Mesothelial cell of epicardium (in vitro differentiated cells): ENCODE data around the gene NAIF1. TPM values are rescaled to one million over a fixed set of nuclear protein-coding genes. Genes with fewer than 3 reads are reported as not detected.
A peak's percentile ranks its signal among the peaks of the same experiment; 100 is the strongest.

Experiments used
- DNase-seq, 2 experiments: peaks; one replicate each; pipeline ENCODE4 v3.0.0; 2021; ENCODE audit warnings: low spot score in 2 of 2; ENCODE audit not compliant: unreplicated experiment in 2 of 2
- H3K27ac Mint-ChIP-seq: 2 replicates; pipeline ENCODE4 v1.8.0; 2021; ENCODE audit warnings: mixed read lengths
- H3K27me3 Mint-ChIP-seq: 2 replicates; pipeline ENCODE4 v1.8.0; 2021; ENCODE audit warnings: low read depth, mixed read lengths
- H3K36me3 Mint-ChIP-seq: 2 replicates; pipeline ENCODE4 v1.8.0; 2021; ENCODE audit warnings: mixed read lengths
- H3K4me1 Mint-ChIP-seq: 2 replicates; pipeline ENCODE4 v1.8.0; 2021; ENCODE audit warnings: mixed read lengths
- H3K4me3 Mint-ChIP-seq: 2 replicates; pipeline ENCODE4 v1.8.0; 2021; ENCODE audit warnings: mild to moderate bottlenecking, moderate library complexity, mixed read lengths
- H3K9me3 Mint-ChIP-seq: 2 replicates; pipeline ENCODE4 v1.8.0; 2021; ENCODE audit warnings: mixed read lengths
- total RNA-seq: library from RNA; stranded (reverse); gene quantifications from 3 replicates; pipeline ENCODE4 v1.2.1, GENCODE V29; 2021
- TF ChIP-seq, protein P1 (sequence below): fragments of 200-600 bp; sonication (generic); IDR thresholded peaks from one replicate; pipeline ENCODE4 v1.5.0; 2021; ENCODE audit warnings: antibody characterized with exemption; ENCODE audit not compliant: unreplicated experiment

Gene NAIF1
- total RNA-seq, 1 donor from 2014 or later = 9.2 TPM

DNA sequence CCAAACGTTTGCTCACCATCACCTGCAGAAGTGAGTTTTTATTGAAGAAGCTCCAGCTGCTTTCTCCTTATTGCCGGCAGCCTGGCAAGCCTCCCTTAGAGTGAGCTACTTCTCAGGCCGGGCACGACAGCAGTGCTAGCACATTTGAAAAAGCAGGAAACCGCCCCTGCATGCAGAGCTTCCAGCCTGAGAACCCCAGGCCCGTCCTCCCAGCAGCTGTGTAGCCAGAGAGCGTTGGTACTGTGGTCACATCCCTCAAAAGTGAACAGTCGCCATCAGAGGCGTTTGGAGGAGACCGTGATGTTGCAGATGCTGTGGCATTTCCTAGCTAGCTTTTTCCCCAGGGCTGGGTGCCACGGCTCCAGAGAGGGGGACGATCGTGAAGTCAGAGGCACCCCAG is 24.5 kb upstream of the NAIF1 start:
- H3K27ac Mint-ChIP-seq = peak overlapping the region; percentile 100
- H3K9me3 Mint-ChIP-seq = no peaks in the 10 kb centered on the region
- DNase-seq = no peak
- TF ChIP-seq, protein P1, sequence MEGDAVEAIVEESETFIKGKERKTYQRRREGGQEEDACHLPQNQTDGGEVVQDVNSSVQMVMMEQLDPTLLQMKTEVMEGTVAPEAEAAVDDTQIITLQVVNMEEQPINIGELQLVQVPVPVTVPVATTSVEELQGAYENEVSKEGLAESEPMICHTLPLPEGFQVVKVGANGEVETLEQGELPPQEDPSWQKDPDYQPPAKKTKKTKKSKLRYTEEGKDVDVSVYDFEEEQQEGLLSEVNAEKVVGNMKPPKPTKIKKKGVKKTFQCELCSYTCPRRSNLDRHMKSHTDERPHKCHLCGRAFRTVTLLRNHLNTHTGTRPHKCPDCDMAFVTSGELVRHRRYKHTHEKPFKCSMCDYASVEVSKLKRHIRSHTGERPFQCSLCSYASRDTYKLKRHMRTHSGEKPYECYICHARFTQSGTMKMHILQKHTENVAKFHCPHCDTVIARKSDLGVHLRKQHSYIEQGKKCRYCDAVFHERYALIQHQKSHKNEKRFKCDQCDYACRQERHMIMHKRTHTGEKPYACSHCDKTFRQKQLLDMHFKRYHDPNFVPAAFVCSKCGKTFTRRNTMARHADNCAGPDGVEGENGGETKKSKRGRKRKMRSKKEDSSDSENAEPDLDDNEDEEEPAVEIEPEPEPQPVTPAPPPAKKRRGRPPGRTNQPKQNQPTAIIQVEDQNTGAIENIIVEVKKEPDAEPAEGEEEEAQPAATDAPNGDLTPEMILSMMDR = no peak
- no peak overlapping the region for H3K4me3 Mint-ChIP-seq
- peaks cover 6% of the 10 kb centered on the region for H3K36me3 Mint-ChIP-seq
- H3K4me1 Mint-ChIP-seq = peaks cover 46% of the 10 kb centered on the region
- H3K27me3 Mint-ChIP-seq = no peaks in the 10 kb centered on the region

DNA sequence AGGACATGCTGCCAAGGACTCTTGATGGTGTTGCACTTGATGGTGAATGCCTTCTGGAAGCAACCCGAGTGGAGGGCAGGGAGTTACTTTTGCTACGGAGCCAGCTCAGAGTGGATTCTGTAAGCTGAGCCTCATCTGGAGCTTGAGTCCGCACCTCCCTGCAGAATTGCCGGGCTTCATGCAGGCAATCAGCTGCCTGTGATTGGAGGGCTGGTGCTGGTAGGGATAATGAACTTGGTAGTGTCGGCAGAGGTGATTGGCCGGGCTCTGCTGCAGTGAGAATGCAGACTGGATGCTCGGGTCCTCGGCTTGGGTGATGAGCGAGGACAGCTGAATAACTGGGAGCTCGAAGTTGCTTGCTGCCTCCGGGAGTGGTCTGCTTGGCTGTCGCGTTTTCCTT is 24.0 kb upstream of the NAIF1 start:
- Mint-ChIP-seq H3K4me1 (peaks cover 44% of the 10 kb centered on the region), H3K27me3 (no peaks in the 10 kb centered on the region), H3K27ac (peak overlapping the region; percentile 62), H3K36me3 (peaks cover 6% of the 10 kb centered on the region), H3K4me3 (no peak overlapping the region), H3K9me3 (no peaks in the 10 kb centered on the region)
- TF ChIP-seq, protein P1 = no peak
- no peak for DNase-seq

DNA sequence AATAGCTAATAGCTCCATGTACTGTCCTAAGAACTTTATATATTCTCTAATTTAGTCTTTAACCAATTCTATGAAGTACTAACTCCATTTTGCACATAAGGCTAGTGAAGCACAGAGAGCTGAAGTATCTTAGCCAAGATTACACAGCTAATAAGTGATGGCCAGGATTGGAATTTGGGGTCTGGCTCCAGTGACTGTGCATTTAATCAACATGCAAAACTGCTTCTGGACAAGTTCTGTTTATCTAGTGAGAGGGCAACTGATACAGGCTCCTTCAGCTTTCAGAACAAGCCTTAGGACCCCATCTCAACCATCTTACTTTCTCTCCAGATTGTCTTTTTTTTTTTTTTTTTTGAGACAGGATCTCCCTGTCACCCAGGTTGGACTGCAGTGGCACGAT is 22.2 kb upstream of the NAIF1 start:
- TF ChIP-seq, protein P1 = no peak
- H3K27ac Mint-ChIP-seq = peak overlapping the region; percentile 31
- H3K36me3 Mint-ChIP-seq = peaks cover 6% of the 10 kb centered on the region
- no peaks in the 10 kb centered on the region for H3K9me3 Mint-ChIP-seq
- H3K4me3 Mint-ChIP-seq = no peak overlapping the region
- DNase-seq = no peak
- no peaks in the 10 kb centered on the region for H3K27me3 Mint-ChIP-seq
- H3K4me1 Mint-ChIP-seq = peaks cover 33% of the 10 kb centered on the region

DNA sequence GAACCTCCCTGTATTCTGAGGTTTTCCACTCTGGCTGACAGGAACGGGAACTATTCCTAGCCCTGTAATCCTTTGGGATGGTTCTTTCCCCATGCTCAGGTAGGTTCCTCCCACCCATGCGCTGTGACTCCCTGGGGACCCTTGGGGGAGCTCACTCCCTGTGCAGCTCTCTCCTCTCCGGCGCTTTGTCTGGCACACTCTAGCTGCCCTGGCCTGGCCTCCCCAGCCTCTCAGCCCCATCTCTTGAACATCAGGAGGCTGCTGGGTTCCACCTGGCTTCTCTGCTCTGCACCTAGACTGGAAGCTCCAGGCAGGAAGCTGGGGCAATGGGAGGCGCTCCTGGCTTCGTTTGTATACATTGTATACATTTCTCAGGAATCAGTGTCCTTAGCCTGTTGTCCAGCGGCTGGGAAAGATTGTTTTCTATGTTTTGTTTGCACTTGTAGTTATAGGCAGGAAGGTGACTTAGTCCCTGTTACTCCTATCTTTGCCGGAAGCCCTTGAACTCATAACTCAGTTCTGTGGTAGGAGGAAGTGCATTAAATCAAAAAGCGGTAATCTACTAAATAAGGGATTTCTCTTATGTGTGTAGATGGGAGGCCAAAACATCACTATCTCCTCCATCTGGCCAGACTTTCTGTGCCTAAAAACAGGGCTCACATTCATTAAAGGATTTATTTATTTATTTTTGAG is 21.3 kb upstream of the NAIF1 start:
- Mint-ChIP-seq H3K27ac (peak overlapping the region; percentile 47), H3K27me3 (no peaks in the 10 kb centered on the region), H3K4me3 (no peak overlapping the region), H3K9me3 (no peaks in the 10 kb centered on the region), H3K4me1 (peaks cover 30% of the 10 kb centered on the region), H3K36me3 (peaks cover 6% of the 10 kb centered on the region)
- TF ChIP-seq, protein P1 = no peak
- DNase-seq = no peak

DNA sequence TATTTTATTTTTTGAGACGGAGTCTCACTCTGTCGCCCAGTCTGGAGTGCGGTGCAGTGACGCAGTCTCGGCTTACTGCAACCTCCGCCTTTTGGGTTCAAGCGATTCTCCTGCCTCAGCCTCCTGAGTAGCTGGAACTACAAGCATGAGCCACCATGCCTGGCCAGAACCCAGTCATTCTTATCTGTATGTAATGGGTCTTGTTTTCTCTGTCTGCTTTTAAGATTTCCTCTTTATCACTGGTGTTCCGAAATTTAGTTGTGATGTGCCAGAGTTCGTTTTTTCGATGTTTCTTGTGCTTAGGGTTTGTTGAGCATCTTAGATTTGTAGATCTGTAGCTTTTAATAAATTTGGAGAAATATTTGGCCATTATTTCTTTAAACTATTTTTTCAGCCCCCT is 20.1 kb upstream of the NAIF1 start:
- H3K9me3 Mint-ChIP-seq = no peaks in the 10 kb centered on the region
- no peaks in the 10 kb centered on the region for H3K27me3 Mint-ChIP-seq
- H3K27ac Mint-ChIP-seq = no peak overlapping the region
- no peak overlapping the region for H3K4me3 Mint-ChIP-seq
- TF ChIP-seq, protein P1 = no peak
- peaks cover 21% of the 10 kb centered on the region for H3K4me1 Mint-ChIP-seq
- no peak for DNase-seq
- peaks cover 6% of the 10 kb centered on the region for H3K36me3 Mint-ChIP-seq
